HG02870 (cell line): ENCODE data around the gene U2AF1L4.
A peak's percentile ranks its signal among the peaks of the same experiment; 100 is the strongest.

Experiments used
- ATAC-seq: cut with Tn5 transposase; IDR thresholded peaks from one replicate; pipeline ENCODE4 v1.9.1; 2021; ENCODE audit warnings: mild to moderate bottlenecking, moderate library complexity; ENCODE audit not compliant: unreplicated experiment

Gene U2AF1L4

DNA sequence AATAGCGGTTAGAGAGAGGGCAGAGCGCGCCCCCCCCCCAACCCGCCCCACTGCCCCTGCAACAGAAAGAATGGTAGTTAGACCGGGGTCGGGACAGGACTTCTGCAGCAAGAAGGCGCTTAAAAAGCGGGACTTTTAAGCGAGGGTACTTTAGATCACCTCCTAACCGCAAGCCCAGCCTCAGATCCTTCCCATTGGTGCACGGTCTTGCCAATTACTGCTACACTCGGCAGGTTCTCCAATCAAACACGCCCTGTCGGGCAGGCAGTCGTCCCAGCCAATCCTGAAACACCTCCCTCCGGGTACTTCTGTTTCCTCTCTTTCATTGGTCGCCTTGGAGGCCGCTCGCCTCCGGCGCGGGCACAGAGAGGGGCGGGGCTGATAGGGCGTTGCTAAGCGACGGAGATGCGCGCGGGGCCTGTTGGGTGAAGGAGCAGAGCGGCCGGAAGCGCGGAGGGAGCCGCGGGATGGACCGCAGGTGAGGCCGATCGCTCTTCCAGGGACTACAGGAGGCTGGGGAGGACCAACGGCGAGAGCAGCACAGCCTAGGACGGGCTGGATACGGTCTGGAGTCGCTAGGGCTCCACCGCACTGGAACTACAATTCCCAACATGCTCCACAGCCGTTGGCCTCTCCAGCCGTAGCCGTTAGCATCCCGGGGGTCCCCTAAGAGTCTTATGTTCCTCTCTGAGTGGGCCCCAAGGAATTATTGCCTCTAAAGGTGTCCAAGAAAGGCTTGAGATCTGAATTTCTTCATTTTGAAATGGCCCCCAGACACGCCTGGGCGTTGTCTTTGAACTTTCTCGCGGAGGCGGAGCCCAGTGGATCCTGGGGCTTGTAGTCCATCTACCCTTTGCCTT is 12.8 kb upstream of the U2AF1L4 start, which contains the start of gene PROSER3:
Gene PROSER3 (plus strand): TSS at position 428 of the 860 bp plus-strand sequence. CDS start 40 bp downstream, at position 468.
- peak; percentile 96 for ATAC-seq

DNA sequence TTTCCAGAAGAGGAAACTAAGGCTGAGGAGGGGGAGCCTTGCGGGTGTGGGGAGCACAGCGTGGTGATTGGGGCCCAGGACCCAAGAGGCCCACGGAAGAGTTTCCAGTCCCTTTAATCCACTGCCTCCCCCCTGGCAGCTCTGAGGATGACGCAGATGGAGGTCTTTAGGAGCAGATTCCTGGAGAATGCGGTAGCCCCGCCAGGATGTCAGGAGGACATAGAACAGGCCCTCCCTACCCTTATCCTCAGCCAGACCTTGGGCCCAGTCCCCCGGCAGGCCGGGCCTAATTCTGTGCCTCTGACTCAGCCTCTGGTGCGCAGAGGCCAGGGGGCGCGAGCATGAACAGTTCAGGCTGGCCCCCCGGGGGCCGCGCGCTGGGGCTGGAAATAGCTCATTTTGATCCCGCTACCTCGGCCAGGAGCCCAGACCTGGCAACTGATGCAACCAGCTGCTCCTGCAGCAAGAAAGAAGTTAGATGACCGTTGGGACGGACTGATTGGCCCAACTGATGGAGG is 12.1 kb upstream of the U2AF1L4 start:
- no peak for ATAC-seq

DNA sequence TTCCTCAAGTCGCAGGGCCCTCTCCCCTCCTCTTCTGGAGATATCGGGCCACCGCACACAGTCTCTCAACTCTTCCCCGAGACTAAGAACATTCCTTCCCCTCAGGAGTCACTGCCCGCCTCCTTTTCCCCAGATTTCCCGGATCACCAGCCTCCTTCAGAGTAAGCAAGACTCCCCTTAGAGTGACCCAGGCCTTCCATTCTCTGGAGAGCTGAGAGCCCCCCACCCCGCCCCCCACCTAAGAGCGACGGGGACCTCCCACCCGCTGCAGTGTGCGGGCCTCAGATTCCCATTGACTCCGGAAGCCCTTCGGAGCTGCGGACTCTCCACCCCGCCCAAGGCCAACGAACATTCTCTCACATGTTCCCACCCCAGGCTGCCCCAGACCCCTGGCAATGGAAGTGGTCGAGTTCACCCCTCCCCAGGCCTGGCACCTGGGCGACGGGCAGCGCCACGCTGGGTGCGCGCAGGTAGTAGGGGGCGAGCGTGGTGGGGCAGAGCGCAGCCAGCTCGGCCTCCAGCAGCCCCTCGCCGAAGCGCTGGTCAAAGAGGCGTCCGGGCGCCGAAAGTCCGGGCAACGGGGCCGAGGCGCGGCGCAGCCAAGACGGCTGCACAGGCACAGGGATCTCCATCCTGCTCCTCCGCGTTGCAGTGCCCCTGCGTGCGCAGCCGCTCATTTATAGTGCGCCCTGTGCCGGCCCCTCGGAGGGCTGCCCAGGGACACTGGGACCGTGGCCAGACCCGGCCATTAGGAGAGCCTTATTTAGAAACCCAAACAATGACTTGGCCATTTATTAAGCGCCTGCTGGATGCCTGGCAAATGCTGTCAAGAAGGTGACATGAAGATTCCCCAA is 11.4 kb upstream of the U2AF1L4 start, which contains the start of gene HSPB6:
Gene HSPB6 (minus strand): TSS at position 653 of the 854 bp plus-strand sequence. CDS start 21 bp downstream, at position 632.
- ATAC-seq: no peak

DNA sequence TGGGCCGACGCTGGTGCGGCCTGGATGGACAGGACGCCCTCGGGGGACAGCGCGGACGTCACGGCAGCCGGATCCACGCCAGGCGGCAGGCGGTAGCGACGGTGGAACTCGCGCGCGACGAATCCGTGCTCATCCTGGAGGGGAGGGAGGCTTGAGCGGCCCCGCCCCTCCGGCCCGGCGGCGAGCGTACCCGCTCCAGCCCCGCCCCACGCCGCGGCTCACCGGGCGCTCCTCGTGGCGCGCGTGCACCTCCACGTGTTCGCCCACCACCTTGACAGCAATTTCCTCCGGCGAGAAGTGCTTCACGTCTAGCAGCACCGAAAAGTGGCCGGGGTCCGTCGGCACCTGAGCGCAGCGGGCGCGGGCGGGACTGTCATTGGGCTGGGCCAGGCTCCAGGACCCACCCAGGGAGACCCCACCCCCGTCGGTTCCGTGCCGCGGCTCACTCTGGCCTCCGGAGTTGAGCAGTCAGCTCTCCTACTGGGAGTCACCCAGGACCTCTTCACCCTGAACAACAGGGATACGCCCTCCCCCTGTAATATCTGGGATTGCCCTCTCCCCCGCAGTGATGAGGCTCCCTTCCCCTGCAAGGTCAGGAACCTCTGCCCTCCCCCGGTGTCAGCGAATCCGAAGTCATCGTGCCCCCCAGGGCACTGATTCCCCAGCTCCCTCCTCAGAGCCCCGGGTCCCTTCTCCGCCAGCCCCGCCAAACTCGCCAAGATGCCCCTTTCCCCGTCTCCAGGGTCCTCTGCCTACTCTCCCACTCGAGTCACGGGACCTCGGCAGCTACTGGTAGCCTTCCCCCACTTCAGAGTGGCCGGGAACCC is 10.5 kb upstream of the U2AF1L4 start:
- no peak for ATAC-seq

DNA sequence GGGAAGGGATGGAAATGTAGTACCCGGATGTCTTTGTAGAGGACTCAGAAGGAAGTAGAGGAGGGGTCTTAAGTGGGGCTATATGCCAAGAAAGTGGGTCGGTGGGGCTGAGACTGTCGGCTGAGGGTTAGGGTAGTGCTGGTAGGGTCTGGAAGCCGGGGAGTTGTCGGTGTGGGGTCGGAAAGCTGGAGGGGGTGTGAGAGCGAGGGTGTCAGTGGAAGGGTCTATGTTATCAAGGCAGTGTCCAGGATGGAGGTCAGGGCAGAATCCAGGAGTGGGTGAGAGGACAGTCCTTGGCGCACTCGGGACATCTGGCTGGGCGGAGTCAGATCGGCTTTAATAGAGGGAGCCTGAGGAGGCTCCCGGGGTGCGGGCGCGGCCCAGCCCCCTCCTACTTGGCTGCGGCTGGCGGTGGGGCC is 9.9 kb upstream of the U2AF1L4 start:
- ATAC-seq: no peak

DNA sequence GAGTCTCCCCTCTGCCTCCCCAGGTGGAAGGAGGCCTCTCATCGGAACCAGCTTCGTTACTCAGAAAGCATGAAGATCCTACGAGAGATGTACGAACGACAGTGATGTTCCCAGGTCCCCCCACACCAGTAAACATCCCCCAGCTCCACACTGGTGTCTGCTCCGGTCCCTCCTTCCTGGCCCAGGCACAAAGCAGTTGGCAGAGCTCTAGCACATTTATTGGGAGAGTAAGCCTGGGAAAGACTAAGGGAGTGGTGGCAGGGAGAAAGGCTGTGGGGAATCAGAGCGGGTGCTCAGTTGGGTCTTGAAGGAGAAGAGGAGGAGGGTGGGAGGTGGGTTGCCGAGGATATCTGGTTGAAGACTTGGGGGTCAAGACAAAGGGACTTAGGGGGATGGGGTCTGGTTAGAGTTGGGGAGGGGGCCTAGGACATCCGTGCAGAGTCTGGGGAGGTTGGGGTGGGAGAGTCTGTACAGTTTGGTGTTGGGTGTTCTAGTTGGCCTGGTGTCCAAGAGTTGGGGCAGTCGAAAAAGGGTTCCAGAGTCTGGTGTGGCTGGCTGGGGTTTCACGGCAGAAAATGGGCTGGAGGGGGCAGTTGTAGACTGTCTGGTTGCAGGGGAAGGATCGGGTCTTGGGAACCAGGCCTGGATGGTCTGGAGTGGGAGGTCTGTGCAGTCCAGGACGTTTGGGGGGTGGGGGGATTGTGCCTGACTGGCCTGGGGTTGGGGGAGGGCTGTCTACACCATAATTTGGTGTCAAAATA is 9.3 kb upstream of the U2AF1L4 start:
- ATAC-seq: no peak

DNA sequence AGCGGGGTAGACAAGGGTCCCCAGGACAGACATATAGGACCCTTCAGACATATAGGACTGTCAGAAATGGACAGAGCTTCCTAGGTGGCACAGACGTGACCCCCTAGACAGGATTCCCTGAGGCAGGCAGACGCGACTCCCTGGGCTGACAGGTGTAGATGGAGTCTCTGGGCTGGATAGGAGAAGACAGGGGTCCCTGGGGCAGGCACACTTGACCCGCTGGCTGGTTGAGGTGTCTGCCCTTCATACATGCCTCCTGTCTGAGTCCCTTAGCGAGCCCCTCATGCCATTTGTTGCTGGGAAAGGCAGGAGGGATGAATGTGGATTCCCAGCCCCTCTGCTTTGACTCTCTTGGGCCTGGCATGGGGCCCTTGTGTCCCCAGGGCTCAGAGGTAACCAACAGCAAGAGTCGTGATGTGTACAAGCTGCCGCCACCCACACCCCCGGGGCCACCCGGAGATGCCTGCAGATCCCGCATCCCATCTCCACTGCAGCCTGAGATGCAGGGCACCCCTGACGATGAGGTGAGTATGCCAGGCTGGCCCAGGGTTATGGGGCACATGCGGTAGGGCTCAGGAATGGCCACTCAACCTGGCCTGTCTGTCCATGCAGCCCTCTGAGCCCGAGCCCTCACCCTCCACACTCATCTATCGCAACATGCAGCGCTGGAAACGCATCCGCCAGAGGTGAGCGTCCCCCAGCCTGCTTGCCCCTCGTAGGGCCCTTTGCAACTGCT is 8.6 kb upstream of the U2AF1L4 start:
- no peak for ATAC-seq

DNA sequence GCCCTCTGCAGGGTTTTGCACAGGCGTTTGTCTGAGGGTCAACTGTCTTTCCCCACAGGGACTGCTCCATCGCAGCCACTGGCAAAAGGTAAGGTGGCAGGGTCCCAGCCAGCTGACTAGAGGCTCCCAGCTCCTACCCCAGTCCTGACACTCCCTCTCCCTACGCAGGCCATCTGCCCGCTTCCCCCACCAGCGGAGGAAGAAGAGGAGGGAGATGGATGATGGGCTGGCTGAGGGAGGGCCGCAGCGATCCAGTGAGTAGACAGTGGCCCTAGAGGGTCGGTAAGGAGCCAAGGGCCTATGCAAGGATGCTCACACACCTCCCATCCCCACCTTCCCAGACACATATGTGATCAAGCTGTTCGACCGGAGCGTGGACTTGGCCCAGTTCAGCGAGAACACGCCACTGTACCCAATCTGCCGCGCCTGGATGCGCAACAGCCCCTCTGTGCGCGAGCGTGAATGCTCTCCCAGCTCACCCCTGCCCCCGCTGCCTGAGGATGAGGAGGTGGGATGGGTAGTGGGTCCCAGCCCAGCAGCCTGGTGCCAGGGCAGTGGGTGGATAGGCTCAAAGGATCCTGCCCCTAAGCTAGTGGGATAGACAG is 7.6 kb upstream of the U2AF1L4 start:
- ATAC-seq: no peak

DNA sequence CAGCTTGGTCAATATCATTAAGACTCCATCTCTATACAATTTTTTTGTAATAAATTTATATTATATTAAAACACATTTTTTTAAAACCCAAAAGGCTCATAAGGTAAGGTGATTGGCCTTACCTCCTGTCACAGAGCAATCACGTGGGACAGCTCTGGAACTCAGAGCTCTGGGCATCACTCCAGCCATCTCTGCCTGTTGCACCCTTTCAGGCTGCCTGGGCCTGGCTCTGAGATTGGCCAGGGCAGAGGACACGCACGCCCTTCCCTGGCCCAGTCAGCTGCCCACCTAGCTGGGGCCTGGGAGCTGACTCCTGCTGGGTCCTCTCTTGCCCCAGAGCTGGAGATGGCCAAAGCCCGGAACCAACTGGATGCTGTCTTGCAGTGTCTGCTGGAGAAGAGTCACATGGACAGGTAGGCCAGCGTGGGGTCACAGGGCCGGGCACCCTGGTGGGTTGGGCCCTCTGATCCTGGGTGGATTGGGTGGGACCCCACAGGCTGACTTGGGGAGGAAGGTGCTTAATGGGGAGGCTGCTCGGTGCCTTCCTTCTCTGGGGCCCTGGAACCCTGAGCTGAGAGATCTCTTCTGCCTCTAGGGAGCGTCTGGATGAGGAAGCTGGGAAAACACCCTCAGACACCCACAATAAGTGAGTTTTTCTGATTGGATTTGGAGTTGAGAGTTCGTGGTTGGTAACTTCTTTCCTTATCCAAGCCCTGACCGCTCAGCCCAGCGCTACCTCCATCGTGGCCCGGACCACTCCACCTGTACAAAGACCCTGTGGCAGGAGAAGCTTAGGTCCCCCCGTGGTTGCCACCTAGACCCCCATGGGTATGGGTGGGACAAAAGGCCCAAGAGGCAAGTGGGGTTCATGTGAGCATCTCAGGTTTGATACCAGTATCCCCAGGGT is 6.9 kb upstream of the U2AF1L4 start:
- no peak for ATAC-seq

DNA sequence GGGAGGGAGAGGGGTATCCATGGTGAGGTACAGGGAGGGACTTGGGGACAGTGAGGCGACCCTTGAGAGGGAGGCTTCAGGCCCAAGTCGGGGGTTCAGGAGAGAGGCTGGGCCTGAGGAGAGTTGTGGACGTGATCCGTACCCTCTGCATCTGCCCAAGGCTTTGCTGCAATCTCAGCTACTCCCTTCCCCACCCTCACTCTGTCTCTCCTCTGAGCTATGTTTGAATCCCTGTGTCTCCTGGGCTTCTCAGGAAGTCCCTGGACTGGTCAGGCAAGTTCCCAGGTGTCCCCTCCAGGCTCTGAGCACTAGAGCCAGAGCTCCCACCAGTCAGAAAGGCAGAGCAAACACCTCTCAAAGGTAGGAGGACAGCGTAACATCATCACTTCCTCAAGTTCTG is 4.9 kb upstream of the U2AF1L4 start:
- ATAC-seq: no peak

DNA sequence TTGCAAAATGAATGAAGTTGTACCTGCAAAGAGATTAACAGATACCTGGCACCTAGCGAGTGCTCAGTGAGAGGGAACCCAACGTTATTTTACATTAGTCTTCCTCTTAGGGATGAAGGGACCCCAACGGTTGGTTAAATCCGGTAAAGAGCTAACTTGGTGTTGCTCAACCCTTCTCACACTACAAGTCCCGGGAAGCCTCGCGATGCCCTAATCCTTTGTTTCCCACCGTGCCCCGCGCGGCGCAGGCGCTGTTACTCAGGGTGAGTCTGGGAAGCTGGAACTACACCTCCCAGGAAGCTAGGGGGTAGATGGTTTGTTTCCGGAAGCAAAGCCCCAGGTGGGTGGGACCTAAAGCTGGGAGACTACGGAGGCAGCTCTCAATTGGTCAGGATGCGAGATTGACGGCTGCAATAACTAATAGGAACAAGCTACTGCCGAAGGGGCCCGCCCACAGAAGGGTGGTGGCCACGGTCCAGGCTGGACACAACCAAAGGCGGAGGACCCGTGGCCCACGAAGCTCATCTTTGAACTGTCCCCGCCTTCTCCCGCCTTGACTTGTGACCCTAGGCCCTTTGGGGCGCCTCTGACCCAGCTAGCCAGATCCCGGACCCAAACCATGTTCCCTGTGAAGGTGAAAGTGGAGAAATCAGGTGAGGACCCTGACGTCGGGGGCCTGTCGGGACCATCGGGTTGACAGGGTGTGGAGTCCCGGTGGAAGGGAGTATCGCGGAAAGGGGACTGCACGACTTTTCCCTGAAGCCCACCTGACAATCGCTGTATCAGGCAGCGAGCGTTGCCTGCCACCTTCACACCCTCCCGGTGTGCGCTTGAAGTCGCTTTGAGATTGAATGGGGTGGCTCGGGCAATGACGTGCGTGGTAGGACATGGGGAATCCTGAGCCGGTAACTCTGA is 3.1 kb upstream of the U2AF1L4 start, which contains the start of gene LIN37:
Gene LIN37 (plus strand): TSS at position 471 of the 915 bp plus-strand sequence. CDS start 149 bp downstream, at position 620.
- peak; percentile 60 for ATAC-seq

DNA sequence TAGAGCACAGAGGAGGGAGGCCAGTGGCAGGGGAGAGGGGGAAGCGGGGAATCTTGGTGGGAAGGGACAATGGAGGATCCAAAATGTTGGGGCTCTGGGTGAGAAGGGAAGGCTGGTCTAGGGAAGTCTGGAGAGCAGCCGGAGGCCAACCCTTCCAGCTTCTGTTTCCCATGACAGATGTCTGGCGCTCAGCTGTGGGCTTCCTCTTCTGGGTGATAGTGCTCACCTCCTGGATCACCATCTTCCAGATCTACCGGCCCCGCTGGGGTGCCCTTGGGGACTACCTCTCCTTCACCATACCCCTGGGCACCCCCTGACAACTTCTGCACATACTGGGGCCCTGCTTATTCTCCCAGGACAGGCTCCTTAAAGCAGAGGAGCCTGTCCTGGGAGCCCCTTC is 1.3 kb upstream of the U2AF1L4 start:
- ATAC-seq: no peak

DNA sequence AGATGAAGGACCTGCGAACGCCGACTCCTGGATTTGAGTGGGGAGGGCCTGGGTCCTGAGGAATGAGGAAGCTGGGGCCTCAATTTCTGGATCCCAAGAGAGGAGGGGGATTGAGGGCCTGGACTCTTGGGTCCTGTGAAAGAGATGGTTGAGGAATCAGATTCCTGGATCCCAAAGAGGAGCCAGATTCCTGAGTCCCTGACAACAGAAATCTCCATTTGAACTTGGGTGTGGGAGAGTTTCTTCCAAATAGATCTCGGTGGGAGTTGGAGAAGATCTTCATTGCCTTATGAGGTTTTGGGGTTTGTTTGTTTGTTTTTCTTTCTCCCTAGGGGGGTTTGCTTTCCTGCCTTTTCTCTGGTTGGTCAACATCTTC is 857 bp upstream of the U2AF1L4 start:
- ATAC-seq: no peak

DNA sequence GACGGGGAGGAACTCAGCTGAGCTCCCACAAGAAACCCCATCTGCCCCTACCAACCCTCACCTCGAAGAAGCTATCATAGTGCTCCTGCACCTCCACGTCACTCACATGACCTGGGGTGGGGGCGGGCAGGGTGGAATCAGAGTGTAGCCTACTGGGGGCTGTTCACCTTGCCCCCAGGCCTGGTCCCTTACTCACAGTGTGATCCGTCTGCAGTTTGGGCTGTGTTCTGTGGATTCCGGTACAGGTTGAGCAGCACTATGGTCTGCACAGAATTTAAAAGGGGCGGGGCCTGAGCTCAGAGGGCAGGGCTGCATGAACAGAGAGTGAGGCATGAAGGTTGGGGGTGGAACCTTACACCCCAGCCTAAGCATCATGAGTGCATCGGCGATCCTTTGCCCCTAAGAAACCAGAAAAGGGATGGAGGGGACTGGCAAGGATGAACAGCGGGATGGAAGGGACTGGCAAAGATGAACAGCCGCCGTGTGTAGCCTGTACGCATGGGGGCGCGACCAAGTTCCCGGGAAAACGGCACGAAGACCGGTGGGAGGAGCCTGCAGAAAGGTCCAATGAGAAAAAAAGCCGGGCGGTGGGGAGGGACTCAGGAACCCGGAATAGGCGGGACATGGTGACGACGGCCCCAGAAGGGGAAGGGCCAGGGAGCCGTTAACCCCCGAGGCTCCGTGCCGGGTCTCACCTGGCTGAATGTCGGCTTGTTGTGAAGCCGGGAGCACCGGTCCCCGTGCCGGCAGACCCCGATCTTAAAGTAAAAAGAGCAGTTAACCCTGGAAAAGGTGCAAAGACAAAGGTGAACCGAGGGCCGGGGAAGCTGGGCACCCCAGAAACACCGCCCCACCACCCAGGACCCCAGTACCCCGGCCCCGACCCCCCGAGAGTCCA is 539 bp downstream of the U2AF1L4 start:
- ATAC-seq: peak; percentile 42

DNA sequence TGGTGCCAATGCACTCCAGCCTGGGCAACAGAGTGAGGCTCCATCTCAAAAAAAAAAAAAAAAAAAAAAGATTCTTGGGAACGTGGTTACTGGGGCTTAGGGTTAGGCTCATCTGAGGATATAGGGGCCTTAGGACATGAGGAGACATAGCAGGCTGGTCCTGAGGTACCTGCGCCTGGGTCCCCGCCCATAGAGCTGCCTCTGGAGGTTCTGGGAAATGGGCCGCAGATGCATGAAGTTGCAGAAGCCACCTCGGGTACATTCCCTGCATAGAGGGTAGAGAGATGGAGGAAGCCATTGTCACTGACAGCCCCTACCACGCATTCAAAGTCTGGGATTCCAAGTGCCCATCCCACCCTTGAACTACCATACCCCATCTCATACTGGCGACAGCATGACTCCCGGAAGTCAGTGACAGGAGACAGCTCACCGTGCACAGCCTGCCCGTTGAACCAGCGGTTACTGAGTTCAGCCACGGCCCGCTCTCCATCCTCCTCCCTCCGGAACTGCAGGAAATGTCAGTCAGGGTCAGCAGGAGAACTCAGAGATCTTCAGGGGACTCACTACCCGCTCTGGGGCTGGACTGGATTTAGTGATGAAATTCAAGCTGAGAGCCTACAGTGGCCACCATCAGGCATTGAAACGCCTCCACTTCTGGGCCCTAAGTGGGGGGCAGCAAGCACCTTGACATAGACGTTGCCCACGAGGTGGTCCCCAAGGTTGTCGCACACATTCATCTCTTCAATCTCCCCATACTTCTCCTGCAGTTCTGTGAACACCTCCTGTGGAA is 1.4 kb downstream of the U2AF1L4 start:
- no peak for ATAC-seq
